HG03175 (cell line): Measurements from ENCODE around the gene TSPAN14.
"Not testable (repeated sequence)": the region's sequence is repeated elsewhere in the genome, so short reads cannot be mapped to it uniquely, and the experiment has no call there.

Experiments used
- ATAC-seq: cut with Tn5 transposase; IDR thresholded peaks from one replicate; pipeline ENCODE4 v1.9.1; 2021; ENCODE audit warnings: mild to moderate bottlenecking, moderate library complexity; ENCODE audit not compliant: unreplicated experiment

TSPAN14 gene

GRCh38 chr10:80520661-80521470 is 66.8 kb downstream of the TSPAN14 start:
- no peak for ATAC-seq

DNA sequence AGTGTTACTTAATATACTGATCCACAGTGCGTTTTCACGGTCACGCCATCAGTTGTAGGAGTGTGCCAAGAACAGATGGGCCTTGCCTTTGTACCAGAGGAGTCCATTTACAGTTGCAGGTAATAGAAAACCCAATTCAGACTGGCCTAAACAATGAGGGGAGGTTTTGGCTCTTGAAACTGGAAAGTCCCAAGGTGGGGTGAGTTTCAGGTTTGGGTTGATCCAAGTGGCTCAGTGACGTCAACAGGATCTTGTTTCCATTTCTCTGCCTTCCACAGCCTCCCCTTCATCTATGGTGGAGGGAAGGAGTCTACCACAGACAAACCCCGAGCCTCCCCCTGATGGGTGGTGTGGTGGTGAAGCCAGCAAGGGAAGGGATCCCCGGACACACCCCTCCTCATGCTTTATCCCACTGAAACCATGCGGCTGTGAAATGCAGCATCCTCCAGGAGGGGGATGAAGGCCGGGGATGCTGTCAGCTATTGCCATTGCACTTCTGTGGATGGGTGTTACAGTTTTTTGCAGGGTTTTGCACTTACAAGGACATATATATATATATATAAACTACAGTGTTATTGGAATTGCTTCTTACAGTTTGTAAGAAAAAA is 68.8 kb downstream of the TSPAN14 start:
- ATAC-seq = no peak

DNA sequence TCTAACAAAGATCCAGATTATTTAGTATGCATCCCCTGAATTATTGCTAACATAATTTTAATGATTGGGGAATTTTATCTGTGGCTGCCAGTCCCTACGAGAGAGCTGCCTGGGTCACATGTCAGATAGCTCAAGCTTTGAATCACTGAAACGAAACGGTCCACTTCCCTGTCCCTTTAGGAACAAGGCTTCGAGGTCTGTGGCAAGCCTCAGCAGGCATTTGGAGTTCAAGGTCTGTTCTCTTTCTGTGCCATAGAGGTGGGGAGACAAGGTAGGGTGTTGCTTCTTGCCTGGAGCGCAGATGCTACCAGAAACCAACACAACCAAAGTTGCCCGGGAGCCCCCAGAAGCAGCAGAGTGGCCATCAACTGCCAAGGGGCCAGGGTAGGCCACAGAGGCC is 69.7 kb downstream of the TSPAN14 start:
- no peak for ATAC-seq

DNA sequence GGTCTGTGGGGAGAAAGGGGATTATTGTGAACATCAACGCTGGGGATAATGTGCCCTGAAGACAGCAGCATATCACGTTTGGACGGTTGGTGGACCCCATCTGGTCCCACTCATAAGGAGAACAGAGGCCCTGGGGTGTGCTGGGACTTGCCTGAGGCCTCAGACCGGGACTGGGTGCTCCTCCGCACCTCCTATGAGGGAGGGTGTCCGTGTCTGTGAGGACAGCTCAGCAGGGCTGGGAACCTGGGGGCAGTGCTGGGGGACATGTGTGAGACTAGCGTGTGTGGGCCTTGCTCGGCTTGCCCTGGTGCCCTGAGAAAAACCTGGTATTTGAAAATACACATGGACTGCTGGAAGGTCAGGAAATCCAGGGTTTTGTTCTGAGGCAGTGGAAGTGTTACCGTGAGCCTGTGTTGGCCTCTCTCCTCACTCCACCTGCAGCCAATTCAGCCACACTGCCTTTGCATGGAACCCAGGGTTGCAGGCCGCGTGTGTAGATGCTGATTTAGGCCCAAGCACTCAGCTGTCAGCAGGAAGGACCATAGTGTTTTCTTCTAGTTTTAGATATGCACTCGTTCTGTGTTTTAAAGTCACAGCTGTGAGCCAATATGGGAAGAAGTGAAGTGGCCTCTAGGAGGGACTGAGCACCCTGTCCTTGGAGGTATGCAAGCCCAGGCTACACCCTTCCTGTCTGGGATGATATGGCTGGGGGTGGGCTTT is 70.2 kb downstream of the TSPAN14 start:
- no peak for ATAC-seq

- ATAC-seq = no peak
Measured at GRCh38 chr10:80526218-80526617, 72.1 kb downstream of the TSPAN14 start.

- ATAC-seq = no peak
Measured at GRCh38 chr10:80526742-80527141, 72.6 kb downstream of the TSPAN14 start.

- ATAC-seq = no peak
Measured at GRCh38 chr10:80528185-80528700, 74.1 kb downstream of the TSPAN14 start.

DNA sequence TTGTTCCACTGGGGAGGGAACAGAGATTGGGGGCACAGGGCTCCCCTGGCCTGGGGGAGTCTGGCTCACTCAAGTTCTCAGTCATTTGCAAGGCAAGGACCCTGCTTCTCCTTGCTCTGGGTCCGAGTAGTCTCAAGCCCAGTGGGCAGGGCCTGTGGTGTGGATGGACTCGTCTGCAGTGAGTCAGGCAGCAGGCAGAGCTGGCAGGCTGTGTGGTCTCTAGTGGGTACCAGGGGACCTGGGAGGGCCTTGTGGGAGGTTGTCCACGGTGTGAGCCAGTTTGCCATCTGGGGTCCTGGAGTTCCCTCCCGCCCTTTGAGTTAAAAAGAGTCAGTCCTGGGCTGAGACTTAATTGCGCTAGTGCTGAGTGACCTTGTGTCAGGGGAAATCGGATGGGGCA is 74.8 kb downstream of the TSPAN14 start:
- ATAC-seq = no peak

GRCh38 chr10:80529604-80530003 is 75.5 kb downstream of the TSPAN14 start:
- no peak for ATAC-seq

DNA sequence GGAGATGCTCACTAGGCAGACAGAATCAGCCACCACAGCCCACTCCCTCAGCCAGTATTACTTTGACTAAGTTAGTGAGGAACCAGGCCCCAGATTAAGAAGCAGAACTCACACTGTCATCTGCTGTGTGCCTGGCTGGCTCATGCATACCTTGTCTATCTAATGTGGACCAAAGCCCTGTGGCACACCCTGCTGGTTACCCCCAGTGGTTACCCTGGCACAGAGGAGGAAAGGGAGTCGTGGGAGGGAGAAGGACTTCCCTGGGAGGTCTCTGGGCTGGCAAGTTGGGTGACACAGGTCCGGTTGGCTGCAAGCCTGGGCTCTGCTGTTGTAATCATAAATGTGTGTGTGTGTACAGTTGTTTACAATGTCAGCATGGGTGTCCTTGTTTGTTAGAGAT is 76.1 kb downstream of the TSPAN14 start:
- peak; percentile 48 for ATAC-seq

- ATAC-seq = no peak
Measured at GRCh38 chr10:80530816-80531215, 76.7 kb downstream of the TSPAN14 start.

- no peak for ATAC-seq
Measured at GRCh38 chr10:80532571-80532970, 78.5 kb downstream of the TSPAN14 start.

DNA sequence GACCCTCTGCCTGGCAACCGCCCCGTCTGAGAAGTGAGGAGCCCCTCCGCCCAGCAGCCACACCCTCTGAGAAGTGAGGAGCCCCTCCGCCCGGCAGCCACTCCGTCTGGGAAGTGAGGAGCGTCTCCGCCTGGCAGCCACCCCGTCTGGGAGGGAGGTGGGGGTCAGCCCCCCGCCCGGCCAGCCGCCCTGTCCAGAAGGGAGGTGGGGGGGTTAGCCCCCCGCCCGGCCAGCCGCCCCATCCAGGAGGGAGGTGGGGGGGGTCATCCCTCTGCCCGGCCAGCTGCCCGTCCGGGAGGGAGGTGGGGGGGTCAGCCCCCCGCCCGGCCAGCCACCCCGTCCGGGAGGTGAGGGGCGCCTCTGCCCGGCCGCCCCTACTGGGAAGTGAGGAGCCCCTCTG is 79.9 kb downstream of the TSPAN14 start:
- ATAC-seq = not testable (repeated sequence)

- ATAC-seq = not testable (repeated sequence)
Measured at GRCh38 chr10:80534646-80535045, 80.5 kb downstream of the TSPAN14 start.

- peak; percentile 78 for ATAC-seq
Measured at GRCh38 chr10:80535671-80536360, 81.7 kb downstream of the TSPAN14 start.

GRCh38 chr10:80536361-80536835 is 82.3 kb downstream of the TSPAN14 start:
- ATAC-seq = no peak

- ATAC-seq = no peak
Measured at GRCh38 chr10:80537086-80537735, 83.1 kb downstream of the TSPAN14 start.

- no peak for ATAC-seq
Measured at GRCh38 chr10:80537736-80538480, 83.8 kb downstream of the TSPAN14 start, which contains the start of gene SH2D4B. Gene SH2D4B, plus strand, starts transcription at chr10:80537902. Its CDS starts 430 bp downstream, at chr10:80538332.

DNA sequence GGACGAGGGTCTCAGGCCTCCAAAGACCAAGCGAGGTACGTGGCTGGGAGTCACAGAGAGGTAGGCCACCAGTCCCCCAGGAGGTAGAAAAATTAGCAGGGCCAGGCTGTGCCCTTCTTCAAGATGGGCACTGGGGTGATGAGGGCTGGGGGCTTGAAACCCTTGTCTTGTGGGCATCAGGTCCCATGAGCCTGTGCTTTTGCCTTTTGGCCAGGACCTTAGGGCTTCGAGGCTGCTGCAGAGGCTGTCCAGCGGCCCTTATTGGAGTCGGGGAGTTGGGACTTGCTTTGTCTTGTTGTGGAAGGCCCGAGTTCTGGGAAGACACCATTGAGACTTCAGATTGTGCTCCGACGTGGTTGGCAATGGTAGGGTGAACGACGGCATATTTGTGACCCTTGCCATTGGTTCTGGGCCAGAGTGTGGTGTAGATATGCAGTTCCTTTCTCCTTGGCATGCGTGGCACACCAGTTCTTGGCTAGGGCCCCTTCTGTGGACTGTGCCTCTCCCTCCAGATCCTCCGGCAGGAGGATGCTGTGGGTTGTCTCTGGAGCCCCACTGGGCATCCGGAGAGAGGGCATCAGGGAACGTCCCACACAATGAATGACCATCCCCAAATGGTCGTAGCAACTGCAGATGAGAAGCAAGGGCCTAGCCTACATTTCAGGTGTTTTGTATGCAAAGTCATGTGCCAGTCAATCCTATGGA is 84.5 kb downstream of the TSPAN14 start:
- ATAC-seq = no peak
